Activated gamma-delta T cell treated with Interleukin-2 at 50 U/mL for 16 hours (primary cell): ENCODE data around the gene TBC1D21.

Experiments used
- DNase-seq: peaks from one replicate; pipeline ENCODE4 v3.0.0-alpha.2; 2020

The TBC1D21 gene

GRCh38 chr15:73889762-73890124 is 16.4 kb downstream of the TBC1D21 start:
- no peak for DNase-seq

- no peak for DNase-seq
Measured at GRCh38 chr15:73891328-73892315, 18.3 kb downstream of the TBC1D21 start.

DNA sequence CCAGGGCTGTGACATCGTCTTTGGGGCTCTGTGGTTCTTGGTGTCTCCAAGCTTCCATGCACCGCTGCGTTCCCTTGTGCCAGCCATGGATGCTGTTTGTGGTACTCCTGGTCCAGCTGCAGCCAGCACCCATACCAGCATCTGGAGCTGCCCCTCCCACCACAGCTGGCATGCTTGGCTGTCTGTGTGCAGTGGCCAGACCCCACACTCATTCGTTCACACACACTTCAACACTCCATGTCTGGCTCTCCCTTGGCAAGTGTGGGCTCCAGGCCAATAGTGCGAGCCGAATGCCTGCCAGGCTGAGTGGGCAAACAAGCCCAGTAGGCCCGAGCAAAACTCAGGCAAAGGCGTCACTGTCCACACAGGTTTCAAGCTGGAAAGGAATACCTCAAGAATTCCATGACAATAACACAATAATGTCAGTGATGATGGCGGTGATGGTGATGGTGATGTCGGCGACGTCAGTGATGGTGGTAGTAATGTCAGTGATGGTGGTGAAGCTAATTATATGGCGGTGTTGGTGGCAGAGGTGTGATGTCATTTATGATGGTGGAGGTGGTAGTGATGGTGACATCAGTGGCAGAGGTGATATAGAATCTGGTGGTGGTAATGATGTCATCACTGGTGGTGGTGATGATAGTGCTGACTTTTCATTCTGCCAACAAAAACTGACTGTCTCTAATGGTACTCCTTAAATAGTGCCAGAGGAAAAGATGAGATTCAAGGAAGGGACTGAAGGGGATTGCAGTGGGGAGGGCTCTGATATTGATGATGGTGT is 19.3 kb downstream of the TBC1D21 start:
- DNase-seq = no peak

DNA sequence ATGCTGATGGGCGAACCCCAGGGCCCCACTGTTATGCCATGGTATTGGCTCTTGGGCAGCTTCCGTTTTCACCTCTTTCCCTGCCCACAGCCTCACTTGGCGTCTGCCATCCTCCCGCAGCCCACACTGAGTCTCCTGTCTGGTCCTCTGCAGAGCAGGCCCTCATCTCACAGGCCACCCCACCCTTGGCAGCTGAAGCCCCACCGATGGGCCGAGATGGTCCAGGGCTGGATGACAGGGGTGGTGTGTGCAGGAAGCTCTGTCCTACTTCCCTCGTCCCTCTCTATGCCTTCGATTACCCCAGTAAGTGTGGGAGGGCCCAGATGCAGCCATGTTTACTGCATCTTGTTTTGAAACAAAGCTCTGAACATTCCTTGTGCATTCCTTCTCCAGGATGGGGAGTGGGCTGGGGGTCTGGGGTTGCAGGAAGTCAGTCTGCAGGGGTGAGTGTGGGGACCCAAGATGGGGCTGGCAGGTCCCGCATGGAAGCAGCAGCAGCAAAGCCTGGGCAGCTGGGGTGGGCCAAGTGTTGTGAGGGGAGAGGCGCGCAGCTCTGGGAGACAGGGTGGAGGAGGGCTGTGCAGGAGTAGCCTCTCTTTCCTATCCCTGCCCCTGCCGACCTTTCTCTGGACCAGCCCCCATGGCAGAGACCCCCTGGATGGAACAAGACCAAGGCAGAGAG is 20.9 kb downstream of the TBC1D21 start:
- no peak for DNase-seq

GRCh38 chr15:73897441-73898261 is 24.3 kb downstream of the TBC1D21 start:
- DNase-seq = peak; percentile 22

- DNase-seq = no peak
Measured at GRCh38 chr15:73899197-73900094, 26.1 kb downstream of the TBC1D21 start.

DNA sequence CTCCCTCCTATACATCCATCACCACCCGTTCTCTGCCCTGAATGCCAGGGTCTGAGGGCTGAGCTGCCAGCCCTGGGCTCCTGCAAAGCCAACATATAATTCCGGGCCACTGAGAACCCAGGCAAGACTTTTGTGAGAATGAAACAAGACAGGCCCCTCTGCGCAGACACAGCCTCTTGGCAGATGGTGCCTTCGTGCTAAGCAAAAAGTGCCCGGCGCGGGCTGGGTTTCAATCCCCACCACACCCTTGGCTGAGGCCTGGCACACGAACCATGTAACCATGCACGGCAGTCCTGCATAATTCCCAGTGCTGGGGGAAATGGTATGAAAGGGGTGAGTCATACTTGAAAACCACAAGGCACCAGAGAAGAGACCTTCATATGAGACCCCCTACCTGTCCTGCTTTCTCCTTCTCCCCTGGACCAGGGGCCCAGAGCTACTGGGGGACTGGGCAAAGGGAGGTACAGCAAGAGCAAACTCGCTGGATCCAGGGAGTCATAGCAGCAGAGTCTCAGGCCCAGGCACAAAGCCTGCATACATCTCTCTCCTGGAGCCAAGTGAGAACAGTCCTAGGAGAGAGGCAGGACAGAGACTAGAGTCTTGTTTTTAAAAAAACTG is 26.8 kb downstream of the TBC1D21 start:
- no peak for DNase-seq

GRCh38 chr15:73901126-73901810 is 27.9 kb downstream of the TBC1D21 start:
- no peak for DNase-seq

- no peak for DNase-seq
Measured at GRCh38 chr15:73902121-73903020, 29.0 kb downstream of the TBC1D21 start.

GRCh38 chr15:73904026-73904815 is 30.9 kb downstream of the TBC1D21 start:
- DNase-seq = no peak

- DNase-seq = no peak
Measured at GRCh38 chr15:73905225-73905827, 32.0 kb downstream of the TBC1D21 start.

GRCh38 chr15:73906346-73907034 is 33.1 kb downstream of the TBC1D21 start:
- no peak for DNase-seq

- DNase-seq = no peak
Measured at GRCh38 chr15:73907035-73907408, 33.7 kb downstream of the TBC1D21 start.

DNA sequence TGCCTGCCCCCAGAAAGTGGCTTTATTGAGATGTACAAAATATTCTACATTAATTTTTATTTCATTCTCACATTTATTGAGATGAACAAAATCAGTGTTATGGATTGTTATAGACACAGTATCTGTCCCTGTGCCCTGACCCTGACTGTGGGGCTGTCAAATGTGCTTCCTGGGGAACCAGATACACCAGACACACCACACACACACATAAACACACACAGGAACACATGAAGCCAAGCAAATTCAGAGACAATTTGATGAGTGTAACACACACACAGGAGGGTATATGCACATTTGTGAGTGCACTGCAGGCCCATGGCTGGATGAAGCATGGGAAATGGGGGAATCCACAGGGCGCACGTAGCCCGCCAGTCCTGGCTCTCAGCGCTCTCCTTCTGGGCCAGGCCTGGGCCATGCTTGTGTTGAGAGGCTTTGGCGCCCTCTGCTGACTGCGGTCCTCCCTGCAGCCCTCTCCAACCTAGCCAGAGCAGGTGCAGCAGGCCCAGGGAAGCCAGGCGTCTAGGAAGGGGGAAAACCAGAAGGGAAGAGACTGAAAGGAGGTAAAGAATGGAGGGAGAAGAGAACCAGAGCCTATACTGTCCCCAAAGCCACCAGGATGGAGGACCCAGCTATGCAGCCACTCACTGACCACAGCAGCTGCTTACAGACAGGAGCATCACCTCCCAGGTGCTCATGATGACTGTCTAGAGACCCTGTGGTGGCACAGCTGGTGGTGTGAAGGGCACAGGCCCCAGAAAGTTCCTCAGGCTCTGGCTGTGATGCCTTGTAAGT is 34.9 kb downstream of the TBC1D21 start:
- peak; percentile 69 for DNase-seq

DNA sequence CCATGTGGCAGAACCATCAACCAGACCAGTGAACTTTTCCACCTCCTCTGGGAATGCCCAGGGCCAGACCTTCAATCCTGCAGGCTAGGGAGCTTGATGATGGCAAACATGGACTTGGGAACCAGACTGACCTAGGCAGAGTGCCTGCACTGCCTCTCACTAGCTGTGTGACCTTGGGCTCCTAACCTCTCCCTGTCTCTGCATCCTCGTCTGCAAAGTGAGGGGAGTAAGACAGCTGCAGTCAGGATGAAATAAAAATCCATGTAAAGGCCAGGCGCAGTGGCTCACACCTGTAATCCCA is 35.4 kb downstream of the TBC1D21 start:
- no peak for DNase-seq

GRCh38 chr15:73909651-73910050 is 36.3 kb downstream of the TBC1D21 start:
- no peak for DNase-seq
